Caco-2 (cell line): ENCODE measurements around the gene PLEKHS1. TPM values are rescaled to one million over a fixed set of nuclear protein-coding genes. Genes with fewer than 3 reads are reported as not detected.

ENCODE experiments used
- BruUV-seq: library from RNA; stranded (reverse); fragments of 400-500 nt; replicated peaks from 2 replicates; lab custom pipeline; 2021; lab: Mats Ljungman, UMichigan
- CTCF ChIA-PET: fragments of 300-600 bp; sonication (Branson Sonifier 250); formaldehyde crosslinking; loops from one replicate; lab custom pipeline; 2022; ENCODE audit warnings: antibody characterized with exemption; lab: Charles Lee
- POLR2A ChIA-PET: fragments of 300-600 bp; sonication (Branson Sonifier 250); formaldehyde crosslinking; loops from one replicate; lab custom pipeline; 2022; ENCODE audit warnings: antibody characterized with exemption; lab: Charles Lee
- DNase-seq, 2 experiments: peaks; one replicate each; pipeline versions ENCODE4 v3.0.0 to v3.0.0-alpha.2; 2020 to 2022
- H3K27me3 ChIP-seq: replicated peaks from 2 replicates; pipeline ENCODE4 v1.6.0; 2011; ENCODE audit warnings: low read length; ENCODE audit not compliant: control insufficient read depth, insufficient read depth
- H3K36me3 ChIP-seq: 2 replicates; pipeline ENCODE4 v1.5.1; 2011; ENCODE audit warnings: low read length; ENCODE audit not compliant: control insufficient read depth, insufficient read depth
- H3K4me1 ChIP-seq: fragments of 250-450 bp; sonication (Bioruptor Pico); 2 replicates; pipeline ENCODE4 v1.5.1; 2020; ENCODE audit warnings: mild to moderate bottlenecking
- H3K4me3 ChIP-seq: 2 replicates; pipeline ENCODE4 v1.5.1; 2011; ENCODE audit warnings: low read depth, mild to moderate bottlenecking, control low read depth, low read length
- H3K9me3 ChIP-seq: fragments of 250-450 bp; sonication (Bioruptor Pico); 2 replicates; pipeline ENCODE4 v1.5.1; 2020; ENCODE audit warnings: mild to moderate bottlenecking, moderate library complexity
- H3K27ac Mint-ChIP-seq: one replicate; pipeline ENCODE4 v1.8.0; 2022; ENCODE audit warnings: mixed read lengths; ENCODE audit not compliant: unreplicated experiment
- H3K27me3 Mint-ChIP-seq: one replicate; pipeline ENCODE4 v1.8.0; 2022; ENCODE audit warnings: mixed read lengths; ENCODE audit not compliant: insufficient read depth, unreplicated experiment
- H3K36me3 Mint-ChIP-seq: one replicate; pipeline ENCODE4 v1.8.0; 2022; ENCODE audit warnings: mild to moderate bottlenecking, mixed read lengths; ENCODE audit not compliant: insufficient read depth, unreplicated experiment
- H3K4me1 Mint-ChIP-seq: one replicate; pipeline ENCODE4 v1.8.0; 2022; ENCODE audit warnings: low read depth, mixed read lengths; ENCODE audit not compliant: unreplicated experiment
- H3K4me3 Mint-ChIP-seq: one replicate; pipeline ENCODE4 v1.8.0; 2022; ENCODE audit warnings: mild to moderate bottlenecking, moderate library complexity, mixed read lengths; ENCODE audit not compliant: unreplicated experiment
- H3K9me3 Mint-ChIP-seq: one replicate; pipeline ENCODE4 v1.8.0; 2022; ENCODE audit warnings: mixed read lengths; ENCODE audit not compliant: unreplicated experiment
- CTCF ChIP-seq, 2 experiments: fragments of 200-600 bp in 1 of 2; IDR thresholded peaks; 1 replicate in 1 of 2; 2 replicates in 1 of 2; pipeline versions ENCODE4 v1.5.1 to v1.8.0; 2011 to 2022; ENCODE audit warnings: antibody characterized with exemption in 1 of 2, control low read depth in 1 of 2, inconsistent platforms in 1 of 2, low read depth in 1 of 2, low read length in 1 of 2, mild to moderate bottlenecking in 1 of 2, moderate library complexity in 1 of 2; ENCODE audit not compliant: insufficient read depth in 1 of 2, severe bottlenecking in 1 of 2, unreplicated experiment in 1 of 2
- intact Hi-C: fragments of 100-400 bp; cut with micrococcal nuclease; formaldehyde crosslinking; loops from one replicate; pipeline ENCODE4 v1.10.0; 2022; ENCODE audit not compliant: unreplicated experiment
- total RNA-seq: library from RNA; stranded (reverse); gene quantifications from 2 replicates; pipeline ENCODE4 v1.2.3, GENCODE V29; 2022

Gene PLEKHS1
- total RNA-seq, 1 experiment from 2014 or later = not detected

GRCh38 chr10:113739031-113739430, 12.5 kb upstream of the PLEKHS1 start:
- BruUV-seq = no TSS peak
- ChIA-PET CTCF (no interaction called here), POLR2A (no interaction called here)
- Mint-ChIP-seq H3K4me3 (no peak overlapping the region), H3K9me3 (no peaks in the 10 kb centered on the region), H3K27ac (no peak overlapping the region), H3K4me1 (no peaks in the 10 kb centered on the region), H3K36me3 (no peaks in the 10 kb centered on the region), H3K27me3 (no peaks in the 10 kb centered on the region)
- Histone ChIP-seq H3K4me1 (peaks cover 9% of the 10 kb centered on the region), H3K9me3 (no peaks in the 10 kb centered on the region), H3K4me3 (no peak overlapping the region), H3K27me3 (no peaks in the 10 kb centered on the region), H3K36me3 (no peaks in the 10 kb centered on the region)
- intact Hi-C loops = loop anchor here (5.0 kb wide), 2 partner anchors 58 to 113 kb away; partner anchors contain the start of genes DCLRE1A and NHLRC2
- no peak for TF ChIP-seq CTCF (IDR thresholded peaks at IDR 0.05; ENCODE audit: insufficient read depth in 1 of 2, low read depth in 1 of 2, low read length in 1 of 2, severe bottlenecking in 1 of 2, unreplicated experiment in 1 of 2)
- DNase-seq = no peak

GRCh38 chr10:113739577-113739976, 11.9 kb upstream of the PLEKHS1 start:
- no peaks in the 10 kb centered on the region for H3K9me3 Mint-ChIP-seq
- H3K4me1 Mint-ChIP-seq = no peaks in the 10 kb centered on the region
- Histone ChIP-seq H3K9me3 (no peaks in the 10 kb centered on the region), H3K4me3 (no peak overlapping the region), H3K4me1 (peaks cover 9% of the 10 kb centered on the region), H3K36me3 (no peaks in the 10 kb centered on the region), H3K27me3 (no peaks in the 10 kb centered on the region)
- intact Hi-C loops = loop anchor here (5.0 kb wide), 2 partner anchors 58 to 113 kb away; partner anchors contain the start of genes DCLRE1A and NHLRC2
- no peak for DNase-seq
- no TSS peak for BruUV-seq
- ChIA-PET CTCF (no interaction called here), POLR2A (no interaction called here)
- H3K36me3 Mint-ChIP-seq = no peaks in the 10 kb centered on the region
- TF ChIP-seq CTCF (IDR thresholded peaks at IDR 0.05; ENCODE audit: insufficient read depth in 1 of 2, low read depth in 1 of 2, low read length in 1 of 2, severe bottlenecking in 1 of 2, unreplicated experiment in 1 of 2) = no peak
- H3K4me3 Mint-ChIP-seq = no peak overlapping the region
- no peak overlapping the region for H3K27ac Mint-ChIP-seq
- H3K27me3 Mint-ChIP-seq = no peaks in the 10 kb centered on the region

DNA sequence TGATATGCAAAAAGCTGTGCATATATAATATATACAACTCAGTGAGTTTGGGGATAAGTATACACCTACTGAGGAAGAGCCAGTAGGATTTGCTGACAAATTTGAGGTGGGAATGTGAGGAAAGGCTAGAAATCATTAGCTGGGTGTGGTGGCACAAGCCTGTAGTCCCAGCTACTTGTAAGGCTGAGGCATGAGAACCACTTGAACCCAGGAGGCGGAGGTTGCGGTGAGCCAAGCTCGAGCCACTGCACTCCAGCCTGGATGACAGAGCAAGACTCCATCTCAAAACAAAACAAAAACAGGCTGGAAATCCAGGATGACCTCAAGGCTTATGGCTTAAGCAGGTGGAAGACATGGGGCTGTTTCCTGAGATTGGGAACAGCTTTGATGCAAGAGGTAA, 10.6 kb upstream of the PLEKHS1 start:
- no peaks in the 10 kb centered on the region for H3K36me3 Mint-ChIP-seq
- H3K27me3 Mint-ChIP-seq = no peaks in the 10 kb centered on the region
- H3K4me3 Mint-ChIP-seq = no peak overlapping the region
- no peaks in the 10 kb centered on the region for H3K27me3 ChIP-seq
- BruUV-seq = no TSS peak
- peaks cover 9% of the 10 kb centered on the region for H3K4me1 ChIP-seq
- ChIA-PET POLR2A (no interaction called here), CTCF (no interaction called here)
- H3K36me3 ChIP-seq = no peaks in the 10 kb centered on the region
- no peak for DNase-seq
- H3K4me3 ChIP-seq = no peak overlapping the region
- peaks cover 3% of the 10 kb centered on the region for H3K9me3 Mint-ChIP-seq
- H3K4me1 Mint-ChIP-seq = peaks cover 2% of the 10 kb centered on the region
- intact Hi-C loops = no loop called here
- no peak for TF ChIP-seq CTCF (IDR thresholded peaks at IDR 0.05; ENCODE audit: insufficient read depth in 1 of 2, low read depth in 1 of 2, low read length in 1 of 2, severe bottlenecking in 1 of 2, unreplicated experiment in 1 of 2)
- no peaks in the 10 kb centered on the region for H3K9me3 ChIP-seq
- H3K27ac Mint-ChIP-seq = no peak overlapping the region
